ENCODE results near the gene TFR2.
A peak's percentile ranks its signal among the peaks of the same experiment; 100 is the strongest.

DNA sequence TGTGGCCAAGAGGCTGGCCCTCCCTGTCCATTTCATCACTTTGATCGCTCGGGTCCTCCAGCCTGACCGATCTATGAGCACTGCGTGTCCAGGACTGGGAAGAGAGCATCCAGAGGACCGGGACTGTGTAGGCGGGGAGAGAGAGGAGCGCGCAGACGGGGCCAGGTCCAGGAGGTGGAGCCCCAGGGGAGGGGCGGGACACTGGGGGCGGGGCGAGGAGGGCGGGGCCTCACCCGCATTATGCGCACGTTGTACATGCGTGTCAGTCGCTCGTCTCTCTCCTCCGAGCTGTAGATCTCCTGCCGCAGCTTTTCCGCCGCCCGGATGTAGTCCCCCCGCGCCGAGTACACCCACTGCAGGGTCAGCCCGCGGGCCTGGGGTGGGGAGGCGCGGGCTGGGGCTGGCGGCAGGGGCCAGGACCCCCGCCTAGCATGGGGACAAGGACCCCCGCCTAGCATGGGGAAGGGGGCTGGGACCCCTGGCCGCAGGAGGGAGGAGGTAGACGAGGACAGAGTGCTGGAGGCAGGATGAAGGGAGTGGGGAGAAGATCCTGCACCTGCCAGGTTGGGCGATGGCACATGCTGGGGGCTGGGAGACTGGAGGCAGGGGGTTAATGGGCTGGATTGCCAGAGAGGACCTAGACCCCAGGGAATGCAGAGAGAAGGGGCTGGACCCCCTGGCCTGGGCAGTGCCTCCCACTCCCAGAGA lies 14.7 kb downstream of the TFR2 start:
- TF ChIP-seq POLR2AphosphoS5 (IDR thresholded peaks at IDR 0.05; ENCODE audit: low read depth, low read length) (0 out of 2 replicates have a peak, but pooled peaks have one; percentile 51), POLR2A (IDR thresholded peaks at IDR 0.05; ENCODE audit: low read depth, low read length) (peak; percentile 60; the same call in 1 of the 2 replicates)
